ENCODE data around the gene ABCA3. TPM values are rescaled to one million over a fixed set of nuclear protein-coding genes. Genes with fewer than 3 reads are reported as not detected.

The ABCA3 gene
- total RNA-seq, 6 donors from 2014 or later = 337 to 619 (median 455) TPM

DNA sequence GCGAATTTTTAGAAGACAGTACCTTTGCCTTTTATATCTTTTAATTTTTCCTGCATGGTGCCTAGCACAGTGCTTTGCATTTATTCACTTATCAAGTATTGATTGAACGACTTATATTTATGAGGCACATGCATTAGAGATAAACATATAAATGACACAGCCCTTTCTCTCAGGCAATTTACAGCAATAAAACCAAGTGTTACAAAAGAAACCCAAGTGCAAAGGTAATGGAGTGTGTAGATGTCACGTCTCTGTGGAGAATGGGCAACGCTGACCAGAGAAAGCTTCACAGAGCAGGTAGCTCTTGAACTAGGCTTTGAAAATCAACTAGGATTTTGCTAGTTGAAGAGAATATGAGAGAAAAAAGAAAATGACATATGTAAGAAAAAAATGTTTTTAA, 32.6 kb upstream of the ABCA3 start:
- no peak for TF ChIP-seq EP300 (IDR thresholded peaks at IDR 0.05)
- no peak for TF ChIP-seq POLR2AphosphoS5 (IDR thresholded peaks at IDR 0.05)
- TF ChIP-seq POLR2A (IDR thresholded peaks at IDR 0.05) = no peak
- no peak for TF ChIP-seq CTCF (IDR thresholded peaks at IDR 0.05)
- DNase-seq (no peak), ATAC-seq (ENCODE audit: low FRiP score in 2 of 2) (no peak)
- Histone ChIP-seq H3K36me3 (no peaks in the 10 kb centered on the region), H3K27ac (no peak overlapping the region), H3K9me3 (no peaks in the 10 kb centered on the region), H3K4me3 (no peak overlapping the region), H3K27me3 (no peaks in the 10 kb centered on the region), H3K4me1 (no peaks in the 10 kb centered on the region)
- WGBS, 2 donors = 90 to 92% methylated on average over 4 of the region's 4 CpGs

GRCh38 chr16:2372684-2373083, 32.2 kb upstream of the ABCA3 start:
- Histone ChIP-seq H3K27ac (no peak overlapping the region), H3K36me3 (no peaks in the 10 kb centered on the region), H3K4me3 (no peak overlapping the region), H3K9me3 (no peaks in the 10 kb centered on the region), H3K4me1 (no peaks in the 10 kb centered on the region), H3K27me3 (no peaks in the 10 kb centered on the region)
- DNase-seq (no peak), ATAC-seq (ENCODE audit: low FRiP score in 2 of 2) (no peak)
- 73 to 74% methylated on average over 4 of the region's 4 CpGs for WGBS, 2 donors
- no peak for TF ChIP-seq CTCF (IDR thresholded peaks at IDR 0.05)
- no peak for TF ChIP-seq EP300 (IDR thresholded peaks at IDR 0.05)
- no peak for TF ChIP-seq POLR2AphosphoS5 (IDR thresholded peaks at IDR 0.05)
- TF ChIP-seq POLR2A (IDR thresholded peaks at IDR 0.05) = no peak

DNA sequence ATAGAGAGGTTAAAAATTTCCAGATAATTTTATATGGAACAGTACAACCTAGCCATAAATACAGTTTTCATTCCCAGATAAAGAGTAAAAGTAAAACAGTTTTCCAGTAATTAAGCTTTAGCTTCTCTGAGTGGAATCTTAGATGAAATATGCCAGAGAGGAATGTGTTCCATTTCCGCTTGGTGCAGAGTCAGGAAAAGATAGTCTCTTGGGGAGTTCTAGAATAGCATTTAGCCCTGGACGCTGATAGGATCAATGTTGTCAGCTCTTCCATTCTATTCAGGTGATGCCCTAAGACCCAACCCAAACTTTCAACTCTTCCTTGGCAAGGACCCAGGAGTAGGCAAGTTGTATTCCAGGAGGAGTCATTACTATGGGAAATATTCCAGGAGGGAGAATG, 30.9 kb upstream of the ABCA3 start:
- TF ChIP-seq POLR2A (IDR thresholded peaks at IDR 0.05) = no peak
- no peak for TF ChIP-seq POLR2AphosphoS5 (IDR thresholded peaks at IDR 0.05)
- no peak for TF ChIP-seq CTCF (IDR thresholded peaks at IDR 0.05)
- TF ChIP-seq EP300 (IDR thresholded peaks at IDR 0.05) = no peak
- H3K36me3 ChIP-seq = no peaks in the 10 kb centered on the region
- no peak overlapping the region for H3K4me3 ChIP-seq
- no peaks in the 10 kb centered on the region for H3K4me1 ChIP-seq
- H3K27ac ChIP-seq = no peak overlapping the region
- 81% methylated on average over 2 of the region's 2 CpGs for WGBS, 2 donors
- H3K27me3 ChIP-seq = no peaks in the 10 kb centered on the region
- ATAC-seq (ENCODE audit: low FRiP score in 2 of 2) (no peak), DNase-seq (no peak)
- H3K9me3 ChIP-seq = no peaks in the 10 kb centered on the region

- no peak for DNase-seq
- no peaks in the 10 kb centered on the region for H3K27me3 ChIP-seq
- H3K4me1 ChIP-seq = no peaks in the 10 kb centered on the region
- TF ChIP-seq EP300 (IDR thresholded peaks at IDR 0.05) = no peak
- no peak for TF ChIP-seq CTCF (IDR thresholded peaks at IDR 0.05)
- no peak for TF ChIP-seq POLR2A (IDR thresholded peaks at IDR 0.05)
- no peak for TF ChIP-seq POLR2AphosphoS5 (IDR thresholded peaks at IDR 0.05)
- ATAC-seq (ENCODE audit: low FRiP score in 2 of 2) = no peak
- no peaks in the 10 kb centered on the region for H3K36me3 ChIP-seq
- H3K9me3 ChIP-seq = no peaks in the 10 kb centered on the region
- no peak overlapping the region for H3K27ac ChIP-seq
- no peak overlapping the region for H3K4me3 ChIP-seq
These were observed 30.2 kb upstream of the ABCA3 start for GRCh38 chr16:2370721-2371120.

- H3K9me3 ChIP-seq = no peaks in the 10 kb centered on the region
- DNase-seq (no peak), ATAC-seq (ENCODE audit: low FRiP score in 2 of 2) (no peak)
- no peaks in the 10 kb centered on the region for H3K27me3 ChIP-seq
- no peak overlapping the region for H3K4me3 ChIP-seq
- H3K4me1 ChIP-seq = no peaks in the 10 kb centered on the region
- H3K27ac ChIP-seq = no peak overlapping the region
- 79 to 88% methylated on average over 11 to 13 of the region's 13 CpGs for WGBS, 2 donors
- no peaks in the 10 kb centered on the region for H3K36me3 ChIP-seq
- TF ChIP-seq EP300 (IDR thresholded peaks at IDR 0.05) (no peak), POLR2A (IDR thresholded peaks at IDR 0.05) (no peak), CTCF (IDR thresholded peaks at IDR 0.05) (no peak), POLR2AphosphoS5 (IDR thresholded peaks at IDR 0.05) (no peak)
These were observed 26.3 kb upstream of the ABCA3 start for GRCh38 chr16:2366660-2367309.

Measured in upper lobe of left lung (tissue), 6 donors.